Lung (tissue), 16 donors: Measurements from ENCODE around the gene AKAP8L. TPM values are rescaled to one million over a fixed set of nuclear protein-coding genes. Genes with fewer than 3 reads are reported as not detected.
A peak's percentile ranks its signal among the peaks of the same experiment; 100 is the strongest.

Experiments used
- ATAC-seq: fragments of 200-7000 bp; cut with Tn5 transposase; one replicate; pipeline ENCODE4 v1.9.1; 2020; ENCODE audit warnings: moderate number of reproducible peaks; ENCODE audit not compliant: insufficient read depth, low FRiP score
- DNase-seq, 3 donors: peaks; one replicate each; pipeline ENCODE4 v3.0.0-alpha.2; 2013 to 2017
- H3K27ac ChIP-seq, 2 donors: one replicate each; pipeline ENCODE4 v1.5.1; 2013; ENCODE audit warnings: mild to moderate bottlenecking in 2 of 2, moderate library complexity in 2 of 2, control low read depth in 1 of 2, inconsistent platforms in 1 of 2, low read depth in 1 of 2, low read length in 1 of 2
- H3K27me3 ChIP-seq, 3 donors: one replicate each; pipeline ENCODE4 v1.5.1; 2013; ENCODE audit warnings: low read length in 2 of 3; ENCODE audit not compliant: control insufficient read depth in 3 of 3, insufficient read depth in 3 of 3
- H3K36me3 ChIP-seq, 4 donors: one replicate each; pipeline ENCODE4 v1.5.1; 2013; ENCODE audit warnings: low read length in 4 of 4, mild to moderate bottlenecking in 1 of 4, moderate library complexity in 1 of 4; ENCODE audit not compliant: control insufficient read depth in 4 of 4, insufficient read depth in 4 of 4
- H3K4me1 ChIP-seq, 5 donors: one replicate each; pipeline ENCODE4 v1.5.1; 2013; ENCODE audit warnings: low read length in 5 of 5, mild to moderate bottlenecking in 2 of 5, moderate library complexity in 1 of 5; ENCODE audit not compliant: control insufficient read depth in 5 of 5, insufficient read depth in 5 of 5
- H3K4me3 ChIP-seq: one replicate; pipeline ENCODE4 v1.5.1; 2013; ENCODE audit warnings: mild to moderate bottlenecking, control low read depth, moderate library complexity
- H3K9ac ChIP-seq, 2 donors: one replicate each; pipeline ENCODE4 v1.5.1; 2013; ENCODE audit warnings: low read length in 2 of 2, control low read depth in 1 of 2; ENCODE audit not compliant: insufficient read depth in 1 of 2
- H3K9me3 ChIP-seq, 4 donors: one replicate each; pipeline ENCODE4 v1.5.1; 2013; ENCODE audit warnings: low read length in 3 of 4, mild to moderate bottlenecking in 1 of 4, moderate library complexity in 1 of 4; ENCODE audit not compliant: control insufficient read depth in 4 of 4, insufficient read depth in 3 of 4
- WGBS, 2 donors: extraction: QIAGEN DNeasy Blood & Tissue Kit; methylation state at CpG; one replicate each; pipeline ENCODE4 v1.1.7; 2013; 5-methylcytosine and 5-hydroxymethylcytosine counted together
- long read RNA-seq, 5 donors: transcript quantifications; one replicate each; lab custom pipeline, GENCODE V29; 2026
- polyA plus RNA-seq, 2 donors: library from polyadenylated mRNA; stranded (reverse); fragments of 200-250 nt; gene quantifications; one replicate each; pipeline ENCODE4 v1.2.1, GENCODE V29; 2013
- total RNA-seq, 2 donors: library from RNA; depleted of rRNA in 1 of 2; stranded (reverse); fragments of >200 nt in 1 of 2; gene quantifications; one replicate each; pipeline ENCODE4 v1.2.1, GENCODE V29; 2014 to 2021
- TF ChIP-seq, protein P1 (sequence below): IDR thresholded peaks from 2 replicates; pipeline ENCODE4 v1.5.1; 2012; ENCODE audit warnings: mild to moderate bottlenecking; ENCODE audit errors: control extremely low read depth, extremely low read depth
- donor health status: control.
- donor health status: control.
- donor health status: Bipolar disorder and iron deficiency.
- donor health status: healthy.
- donor health status: DM: yes; HTN: yes; CAD: no.

The AKAP8L gene
- 100 to 1,000 TPM in 1 of 2 donors, 10 to 100 TPM in 1; 84.1 to 118 TPM for total RNA-seq
- 10 to 100 TPM; 52.5 to 76.2 TPM for polyA plus RNA-seq
- long read RNA-seq, donor 1, partial matches to known transcripts: 13 of 20 reads
- long read RNA-seq, donor 1, other reads (novel, unspliced or antisense): 0 of 20 reads
- long read RNA-seq, donor 2, partial matches to known transcripts: 36 of 36 reads
- long read RNA-seq, donor 2, other reads (novel, unspliced or antisense): 0 of 36 reads
- long read RNA-seq, donor 3, partial matches to known transcripts: 12 of 18 reads
- long read RNA-seq, donor 3, other reads (novel, unspliced or antisense): 0 of 18 reads
- long read RNA-seq, donor 4, partial matches to known transcripts: 40 of 42 reads
- long read RNA-seq, donor 4, other reads (novel, unspliced or antisense): 0 of 42 reads
- long read RNA-seq, donor 5, transcript AKAP8L-201 (14 exons, 2,146 nt): major isoform, 6 of 20 reads
- long read RNA-seq, donor 5, partial matches to known transcripts: 5 of 20 reads
- long read RNA-seq, donor 5, other reads (novel, unspliced or antisense): 0 of 20 reads

DNA sequence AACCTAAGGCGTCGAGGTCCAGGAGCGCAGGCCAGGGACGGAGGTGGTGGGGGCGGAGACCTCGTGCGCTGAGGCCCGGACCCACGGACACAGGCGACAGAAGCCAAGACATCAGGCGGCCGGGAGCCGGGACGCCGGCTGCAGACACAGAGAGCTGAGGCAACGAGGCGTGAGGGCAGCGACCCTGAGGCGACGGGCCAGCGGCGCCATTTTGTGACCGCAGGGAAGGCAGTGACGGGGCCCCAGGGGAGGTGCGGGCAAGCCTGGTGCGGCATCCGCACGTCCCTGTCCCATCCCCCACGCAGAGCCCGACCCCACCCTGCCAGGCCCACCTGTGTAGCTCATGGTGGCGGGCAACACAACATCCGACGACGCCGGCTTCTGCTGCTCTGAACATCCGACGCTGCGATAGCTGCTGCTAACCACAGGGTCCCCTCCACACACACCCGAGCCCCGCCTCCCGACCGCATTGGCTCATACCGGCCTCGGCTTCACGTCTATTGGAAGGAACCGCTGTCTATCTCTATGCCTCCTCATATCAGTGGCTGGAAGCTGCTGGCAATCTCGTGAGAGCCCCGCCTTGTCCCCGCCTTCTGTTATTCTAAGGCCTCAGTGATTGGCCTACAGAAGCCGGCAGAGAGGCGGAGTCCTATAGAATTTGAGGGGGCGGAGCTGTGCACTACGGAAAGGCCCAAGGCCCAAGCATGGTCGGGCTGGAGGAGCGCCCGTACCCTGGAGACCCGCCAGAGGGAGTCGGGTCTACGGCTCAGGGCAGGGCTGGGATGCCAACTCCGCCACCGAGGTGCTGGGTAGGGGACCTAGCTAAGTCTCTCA is at the start of gene AKAP8L:
AKAP8L (minus strand) TSS at position 410 of the 834 bp plus-strand sequence; CDS start at position 345, 65 bp downstream.
- peak; percentile 94 for ATAC-seq
- peak within 1 kb of the TSS; percentile 97 for H3K4me3 ChIP-seq
- peak; percentile 100 for DNase-seq
- no peaks in the 10 kb centered on the region for H3K27me3 ChIP-seq
- no peaks in the 10 kb centered on the region for H3K9me3 ChIP-seq
- peak within 1 kb of the TSS; percentile 77 to 83 for H3K9ac ChIP-seq
- peaks cover 9 to 56% (median 24%) of the 10 kb centered on the region in 5 donors for H3K4me1 ChIP-seq
- TF ChIP-seq, protein P1, sequence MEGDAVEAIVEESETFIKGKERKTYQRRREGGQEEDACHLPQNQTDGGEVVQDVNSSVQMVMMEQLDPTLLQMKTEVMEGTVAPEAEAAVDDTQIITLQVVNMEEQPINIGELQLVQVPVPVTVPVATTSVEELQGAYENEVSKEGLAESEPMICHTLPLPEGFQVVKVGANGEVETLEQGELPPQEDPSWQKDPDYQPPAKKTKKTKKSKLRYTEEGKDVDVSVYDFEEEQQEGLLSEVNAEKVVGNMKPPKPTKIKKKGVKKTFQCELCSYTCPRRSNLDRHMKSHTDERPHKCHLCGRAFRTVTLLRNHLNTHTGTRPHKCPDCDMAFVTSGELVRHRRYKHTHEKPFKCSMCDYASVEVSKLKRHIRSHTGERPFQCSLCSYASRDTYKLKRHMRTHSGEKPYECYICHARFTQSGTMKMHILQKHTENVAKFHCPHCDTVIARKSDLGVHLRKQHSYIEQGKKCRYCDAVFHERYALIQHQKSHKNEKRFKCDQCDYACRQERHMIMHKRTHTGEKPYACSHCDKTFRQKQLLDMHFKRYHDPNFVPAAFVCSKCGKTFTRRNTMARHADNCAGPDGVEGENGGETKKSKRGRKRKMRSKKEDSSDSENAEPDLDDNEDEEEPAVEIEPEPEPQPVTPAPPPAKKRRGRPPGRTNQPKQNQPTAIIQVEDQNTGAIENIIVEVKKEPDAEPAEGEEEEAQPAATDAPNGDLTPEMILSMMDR: peak; percentile 53
- 0% methylated on average over 50 to 61 of the region's 61 CpGs for WGBS, 2 donors
- H3K27ac ChIP-seq: peak within 1 kb of the TSS; percentile 92 to 93
- H3K36me3 ChIP-seq: peaks cover 7 to 25% (median 22%) of the 10 kb centered on the region in 4 donors

DNA sequence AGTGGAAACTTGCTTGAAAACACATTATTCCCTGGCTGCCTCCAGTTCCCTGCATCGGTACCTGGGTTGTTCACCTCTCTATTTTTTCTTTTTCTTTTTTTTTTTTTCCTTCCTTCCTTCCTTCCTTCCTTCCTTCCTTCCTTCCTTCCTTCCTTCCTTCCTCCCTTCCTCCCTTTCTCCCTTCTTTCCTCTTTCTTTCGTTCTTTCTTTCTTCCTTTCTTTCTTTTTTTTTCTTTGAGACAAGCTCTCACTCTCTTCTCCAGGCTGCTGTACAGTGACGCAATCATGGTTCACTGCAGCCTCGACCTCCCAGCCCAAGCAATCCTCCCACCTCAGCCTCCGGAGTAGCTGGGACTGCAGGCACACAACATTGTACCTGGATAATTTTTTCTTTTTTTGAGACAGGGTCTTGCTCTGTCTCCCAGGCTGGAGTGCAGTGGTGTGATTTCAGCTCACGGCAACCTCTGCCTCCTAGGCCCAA is 49.0 kb upstream of the AKAP8L start:
- H3K27me3 ChIP-seq: peaks cover 4 to 52% (median 33%) of the 10 kb centered on the region in 3 donors

DNA sequence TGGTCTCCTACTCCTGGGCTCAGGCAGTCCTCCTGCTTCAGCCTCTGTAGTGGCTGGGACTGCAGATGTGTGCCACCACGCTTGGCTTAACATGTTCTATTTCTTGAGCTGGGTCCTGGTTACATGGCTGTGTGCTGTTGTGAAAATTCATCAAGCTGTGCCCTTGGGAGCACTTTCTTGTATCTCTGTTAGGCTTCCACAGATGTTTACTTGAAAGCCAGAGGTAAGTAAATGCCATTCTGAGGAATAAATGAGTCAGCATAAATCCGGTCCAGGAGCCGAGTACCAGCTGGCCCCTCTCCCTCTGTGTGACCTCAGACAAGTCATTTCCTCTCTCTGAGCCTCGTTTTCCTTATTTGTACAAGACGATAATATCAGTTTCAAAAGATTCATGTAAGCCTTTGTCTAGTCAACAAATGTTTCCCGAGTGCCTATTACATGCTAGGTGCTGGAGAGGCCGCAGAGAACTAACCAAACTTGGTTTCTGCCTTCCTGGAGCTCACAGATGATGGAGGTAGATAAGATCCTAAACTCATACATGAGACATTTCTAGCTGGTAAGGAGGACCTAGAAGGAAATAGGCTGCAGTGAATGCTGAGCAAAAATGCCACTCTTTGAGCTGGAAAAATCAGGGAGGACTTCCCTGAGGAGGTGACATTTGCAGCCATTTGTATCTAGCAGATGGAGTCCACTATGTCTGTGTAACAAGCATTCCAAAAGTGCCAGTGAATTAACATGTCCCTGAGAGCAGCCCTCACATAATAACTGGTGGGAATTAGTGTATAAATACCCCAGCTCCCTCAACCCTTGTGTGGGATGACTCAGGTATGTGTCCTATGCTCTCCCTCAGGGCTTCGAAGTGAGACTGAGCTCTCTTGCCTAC is 48.3 kb upstream of the AKAP8L start:
- Histone ChIP-seq H3K9me3 (peaks cover 0 to 4% (median 0%) of the 10 kb centered on the region in 4 donors), H3K27me3 (peaks cover 4 to 52% (median 33%) of the 10 kb centered on the region in 3 donors), H3K4me1 (peaks cover 0 to 8% (median 0%) of the 10 kb centered on the region in 5 donors), H3K9ac (no peak overlapping the region), H3K36me3 (no peaks in the 10 kb centered on the region), H3K27ac (no peak overlapping the region), H3K4me3 (no peak overlapping the region)
- TF ChIP-seq, protein P1: no peak
- DNase-seq (no peak), ATAC-seq (no peak)
- WGBS, 2 donors: 22 to 29% methylated on average over 8 of the region's 8 CpGs

More for the DNA sequence above, 49.0 kb upstream of the AKAP8L start:
- peaks cover 0 to 6% (median 0%) of the 10 kb centered on the region in 4 donors for H3K9me3 ChIP-seq
- no peak overlapping the region for H3K4me3 ChIP-seq
- H3K4me1 ChIP-seq: peaks cover 0 to 8% (median 0%) of the 10 kb centered on the region in 5 donors
- WGBS, 2 donors: 60 to 73% methylated on average over 6 of the region's 6 CpGs
- H3K9ac ChIP-seq: no peak overlapping the region
- ATAC-seq (no peak), DNase-seq (no peak)
- TF ChIP-seq, protein P1: no peak
- no peak overlapping the region for H3K27ac ChIP-seq
- no peaks in the 10 kb centered on the region for H3K36me3 ChIP-seq
